Tibial nerve (tissue), 4 donors: ENCODE results near the gene PTPN7.

Experiments
- EP300 ChIP-seq, 2 donors: sonication (generic); formaldehyde crosslinking; IDR thresholded peaks; one replicate each; pipeline ENCODE4 v1.6.1; 2017; ENCODE audit warnings: antibody characterized with exemption in 2 of 2, mild to moderate bottlenecking in 1 of 2
- POLR2A ChIP-seq, 2 donors: fragments of 450-650 bp; IDR thresholded peaks; one replicate each; pipeline ENCODE4 v1.6.1; 2017; ENCODE audit warnings: antibody characterized with exemption in 2 of 2, mild to moderate bottlenecking in 2 of 2, moderate library complexity in 2 of 2
- TF ChIP-seq, protein P1 (sequence below), 5 experiments: fragments of 200-600 bp in 3 of 5; fragments of 450-650 bp in 2 of 5; sonication (generic) in 3 of 5; IDR thresholded peaks; one replicate each; pipeline ENCODE4 v1.5.1; 2016 to 2019; ENCODE audit warnings: antibody characterized with exemption in 5 of 5, mild to moderate bottlenecking in 3 of 5, moderate library complexity in 2 of 5

DNA sequence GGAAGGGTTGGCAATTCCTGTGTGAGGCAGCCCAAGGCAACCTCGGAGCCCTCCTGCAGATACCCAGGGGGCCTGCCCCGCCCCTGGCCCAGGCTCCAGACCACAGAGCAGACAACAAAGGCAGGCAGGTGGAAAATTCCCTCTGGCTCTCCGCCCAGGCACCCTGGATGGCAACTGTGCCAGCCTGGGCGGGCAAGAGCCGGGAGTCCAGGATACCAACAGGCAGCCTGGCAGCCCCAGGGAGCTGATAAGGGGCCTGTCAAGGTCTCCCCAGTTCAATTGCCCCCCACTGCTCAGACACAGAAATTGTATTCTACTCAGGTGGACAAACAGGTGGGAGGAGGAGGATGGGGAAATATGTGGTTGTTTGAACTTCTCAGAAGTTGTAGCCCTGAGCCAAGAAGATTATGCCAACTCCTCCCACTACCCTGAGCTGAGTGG, 53.1 kb downstream of the PTPN7 start:
- TF ChIP-seq, protein P1, sequence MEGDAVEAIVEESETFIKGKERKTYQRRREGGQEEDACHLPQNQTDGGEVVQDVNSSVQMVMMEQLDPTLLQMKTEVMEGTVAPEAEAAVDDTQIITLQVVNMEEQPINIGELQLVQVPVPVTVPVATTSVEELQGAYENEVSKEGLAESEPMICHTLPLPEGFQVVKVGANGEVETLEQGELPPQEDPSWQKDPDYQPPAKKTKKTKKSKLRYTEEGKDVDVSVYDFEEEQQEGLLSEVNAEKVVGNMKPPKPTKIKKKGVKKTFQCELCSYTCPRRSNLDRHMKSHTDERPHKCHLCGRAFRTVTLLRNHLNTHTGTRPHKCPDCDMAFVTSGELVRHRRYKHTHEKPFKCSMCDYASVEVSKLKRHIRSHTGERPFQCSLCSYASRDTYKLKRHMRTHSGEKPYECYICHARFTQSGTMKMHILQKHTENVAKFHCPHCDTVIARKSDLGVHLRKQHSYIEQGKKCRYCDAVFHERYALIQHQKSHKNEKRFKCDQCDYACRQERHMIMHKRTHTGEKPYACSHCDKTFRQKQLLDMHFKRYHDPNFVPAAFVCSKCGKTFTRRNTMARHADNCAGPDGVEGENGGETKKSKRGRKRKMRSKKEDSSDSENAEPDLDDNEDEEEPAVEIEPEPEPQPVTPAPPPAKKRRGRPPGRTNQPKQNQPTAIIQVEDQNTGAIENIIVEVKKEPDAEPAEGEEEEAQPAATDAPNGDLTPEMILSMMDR (IDR thresholded peaks at IDR 0.05), result no peak
- TF ChIP-seq POLR2A (IDR thresholded peaks at IDR 0.05) (no peak), EP300 (IDR thresholded peaks at IDR 0.05) (no peak)
